HL-60 (cell line): ENCODE results near the gene ERO1A.

ENCODE experiments used
- CTCF ChIP-seq: IDR thresholded peaks from one replicate; pipeline ENCODE4 v1.5.1; 2011; ENCODE audit warnings: low read length, control low read depth, inconsistent platforms; ENCODE audit not compliant: insufficient read depth
- POLR2AphosphoS5 ChIP-seq: IDR thresholded peaks from 2 replicates; pipeline ENCODE4 v1.6.1; 2012; ENCODE audit warnings: low read depth

GRCh38 chr14:52741865-52742264 is 46.5 kb upstream of the ERO1A start:
- TF ChIP-seq CTCF (no peak), POLR2AphosphoS5 (no peak)
